K562 (cell line): ENCODE data around the gene CLIC1. TPM values are rescaled to one million over a fixed set of nuclear protein-coding genes. Genes with fewer than 3 reads are reported as not detected.

Experiments
- BDP1 ChIP-seq: IDR thresholded peaks from 3 replicates; pipeline ENCODE4 v1.6.1; 2011; ENCODE audit not compliant: insufficient read length, insufficient read depth
- CEBPG ChIP-seq, 3 experiments: fragments of 200-800 bp in 1 of 3; sonication (Bioruptor generic) in 1 of 3; sonication (generic) in 1 of 3; formaldehyde crosslinking in 1 of 3; IDR thresholded peaks in 2 of 3; conservative IDR thresholded peaks in 1 of 3; 2 replicates each; pipeline versions ENCODE4 v1.6.1 to v1.8.0; 2016 to 2022; ENCODE audit warnings: missing compliant biosample characterization in 2 of 3, missing genetic modification characterization in 2 of 3, mild to moderate bottlenecking in 1 of 3, missing genetic modification reagents in 1 of 3
- ETV1 ChIP-seq: fragments of 450-650 bp; conservative IDR thresholded peaks from 2 replicates; pipeline ENCODE4 v1.6.1; 2016; ENCODE audit warnings: missing genetic modification characterization, control low read depth, low read depth, missing compliant biosample characterization
- GTF2E2 ChIP-seq: fragments of 200-800 bp; sonication (Bioruptor generic); IDR thresholded peaks from 2 replicates; pipeline ENCODE4 v1.6.1; 2016; ENCODE audit warnings: missing genetic modification characterization, missing compliant biosample characterization
- MBD2 ChIP-seq: sonication (generic); IDR thresholded peaks from 2 replicates; pipeline ENCODE4 v1.6.1; 2016; ENCODE audit warnings: low read depth, borderline replicate concordance
- MCM3 ChIP-seq: fragments of 450-650 bp; IDR thresholded peaks from 2 replicates; pipeline ENCODE4 v1.6.1; 2016
- PHF20 ChIP-seq: fragments of 450-650 bp; IDR thresholded peaks from 2 replicates; pipeline ENCODE4 v1.6.1; 2018; ENCODE audit not compliant: partially characterized antibody
- PML ChIP-seq: IDR thresholded peaks from 2 replicates; pipeline ENCODE4 v1.6.1; 2012; ENCODE audit warnings: low read length, inconsistent platforms
- SAP30 ChIP-seq: fragments of 200-600 bp; sonication (generic); IDR thresholded peaks from 2 replicates; pipeline ENCODE4 v1.6.1; 2012; ENCODE audit warnings: borderline replicate concordance, low read depth, mild to moderate bottlenecking, moderate library complexity, low read length, control low read depth, inconsistent platforms; ENCODE audit not compliant: insufficient read depth, poor library complexity, severe bottlenecking
- SMARCE1 ChIP-seq: fragments of 450-650 bp; IDR thresholded peaks from 2 replicates; pipeline ENCODE4 v1.7.1; 2016; ENCODE audit warnings: mild to moderate bottlenecking
- TOE1 ChIP-seq, 2 experiments: fragments of 450-650 bp in 1 of 2; sonication (generic) in 1 of 2; formaldehyde crosslinking in 1 of 2; IDR thresholded peaks; 2 replicates each; pipeline versions ENCODE4 v1.7.1 to v1.8.0; 2016 to 2022; ENCODE audit warnings: borderline replicate concordance in 2 of 2, mild to moderate bottlenecking in 2 of 2, antibody characterized with exemption in 1 of 2, inconsistent platforms in 1 of 2, low read depth in 1 of 2, missing genetic modification reagents in 1 of 2, moderate library complexity in 1 of 2
- XRCC4 ChIP-seq: IDR thresholded peaks from one replicate; pipeline ENCODE4 v1.6.1; 2011; ENCODE audit not compliant: insufficient read depth, insufficient read length; ENCODE audit errors: extremely low read depth
- ZNF140 ChIP-seq: fragments of 250-450 bp; sonication (Bioruptor Pico); IDR thresholded peaks from 2 replicates; pipeline ENCODE4 v1.8.0; 2021; ENCODE audit warnings: moderate library complexity, mild to moderate bottlenecking, inconsistent platforms
- ZNF232 ChIP-seq: sonication (generic); formaldehyde crosslinking; IDR thresholded peaks from 2 replicates; pipeline ENCODE4 v1.8.0; 2022; ENCODE audit warnings: mild to moderate bottlenecking, missing genetic modification reagents
- ZNF324 ChIP-seq: fragments of 250-450 bp; sonication (Bioruptor Pico); IDR thresholded peaks from 2 replicates; pipeline ENCODE4 v1.4.0; 2020; ENCODE audit warnings: mild to moderate bottlenecking
- polyA plus RNA-seq, 8 experiments: library from polyadenylated mRNA; depleted of rRNA in 4 of 8; stranded (reverse) in 5 of 8; unstranded in 3 of 8; fragments of >200 nt; fragmentation: Nextera tagmentation in 2 of 8; fragmentation: Illumina TruSeq in 1 of 8; extraction: Ambion mirVana in 2 of 8; extraction: Trizol in 1 of 8; gene quantifications; 2 replicates each; pipeline versions ENCODE4 v1.2.1 to v1.2.3, GENCODE V29; 2011 to 2014; ENCODE audit warnings: inconsistent platforms in 1 of 8, missing spikeins in 1 of 8
- total RNA-seq, 7 experiments: library from RNA; depleted of rRNA in 6 of 7; stranded (reverse); fragments of >200 nt in 6 of 7; fragmentation: Illumina TruSeq in 2 of 7; extraction: Trizol in 2 of 7; gene quantifications; 2 replicates each; pipeline versions ENCODE4 v1.2.1 to v1.2.3, GENCODE V29; 2011 to 2021; ENCODE audit warnings: low replicate concordance in 1 of 7
- TF ChIP-seq, protein P1 (sequence below), 2 experiments: fragments of 450-650 bp in 1 of 2; sonication (generic) in 1 of 2; formaldehyde crosslinking; conservative IDR thresholded peaks; 2 replicates each; pipeline versions ENCODE4 v1.4.0 to v1.8.1; 2020 to 2022; ENCODE audit warnings: mild to moderate bottlenecking in 1 of 2, missing genetic modification reagents in 1 of 2
- TF ChIP-seq, protein P2 (sequence below): fragments of 250-450 bp; sonication (Bioruptor Pico); IDR thresholded peaks from 2 replicates; pipeline ENCODE4 v1.8.0; 2022; ENCODE audit warnings: moderate library complexity, mild to moderate bottlenecking, inconsistent platforms
- TF ChIP-seq, protein P3 (sequence below): sonication (generic); formaldehyde crosslinking; IDR thresholded peaks from 2 replicates; pipeline ENCODE4 v1.8.0; 2023; ENCODE audit warnings: mild to moderate bottlenecking, missing genetic modification reagents
- TF ChIP-seq, protein P4 (sequence below): fragments of 450-650 bp; conservative IDR thresholded peaks from 2 replicates; pipeline ENCODE4 v1.6.1; 2016; ENCODE audit warnings: missing genetic modification characterization, low read depth, mild to moderate bottlenecking, control low read depth, missing compliant biosample characterization

CLIC1 gene
- total and polyA plus RNA-seq, 9 of the 15 experiments (the other 6 are each of a cell fraction or from before 2014, with no cell fraction given) = 1,267 to 2,419 (median 1,808) TPM

DNA sequence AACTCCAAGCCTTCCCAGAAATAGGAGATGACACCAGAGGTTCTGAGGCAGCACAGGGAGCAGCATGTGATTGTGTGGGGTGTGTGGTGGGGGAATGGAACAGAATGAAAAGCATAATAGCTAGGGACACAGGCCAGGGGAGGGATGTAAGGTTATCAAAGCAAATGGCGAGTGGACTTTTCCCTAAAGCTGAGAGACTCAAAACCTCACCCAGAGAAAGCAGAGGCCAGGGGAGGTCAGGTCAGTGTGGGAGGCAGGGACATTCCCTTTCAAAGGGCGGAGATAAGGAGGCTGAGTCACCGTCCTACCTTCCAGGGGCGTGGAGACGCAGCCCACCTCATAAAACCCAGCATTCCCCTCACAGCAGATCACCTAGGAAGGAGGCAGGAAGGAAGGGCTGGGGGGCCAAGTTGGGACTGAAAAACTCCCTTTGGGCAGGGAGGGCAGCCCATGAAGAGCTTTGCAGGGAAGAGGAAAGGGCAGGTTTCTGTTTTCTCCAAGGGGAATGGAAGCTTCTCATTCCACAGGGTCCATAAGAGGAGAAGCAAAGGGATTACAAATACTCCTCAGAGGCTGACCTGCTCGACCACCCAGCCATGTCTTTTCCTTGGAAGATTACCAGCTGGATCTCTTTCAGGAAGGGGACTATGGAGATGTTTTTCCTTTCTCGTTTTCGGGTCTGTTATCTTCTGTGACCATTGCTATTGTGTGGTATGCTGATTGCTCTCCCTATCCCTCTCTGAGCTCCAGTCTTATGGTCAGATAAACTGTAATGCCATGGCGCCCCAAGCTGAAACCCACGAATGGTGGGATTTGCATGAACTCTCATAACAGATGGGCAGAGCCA is 45.9 kb downstream of the CLIC1 start (continued):
- TF ChIP-seq XRCC4 = no peak
- no peak for TF ChIP-seq ZNF324 (CRISPR knock-in tag)
- no peak for TF ChIP-seq ZNF232 (CRISPR knock-in tag)
- TF ChIP-seq BDP1 = no peak
- TF ChIP-seq MCM3 = no peak
- TF ChIP-seq ZNF140 = no peak
- peak; percentile 67 for TF ChIP-seq PML
- TF ChIP-seq, protein P1, sequence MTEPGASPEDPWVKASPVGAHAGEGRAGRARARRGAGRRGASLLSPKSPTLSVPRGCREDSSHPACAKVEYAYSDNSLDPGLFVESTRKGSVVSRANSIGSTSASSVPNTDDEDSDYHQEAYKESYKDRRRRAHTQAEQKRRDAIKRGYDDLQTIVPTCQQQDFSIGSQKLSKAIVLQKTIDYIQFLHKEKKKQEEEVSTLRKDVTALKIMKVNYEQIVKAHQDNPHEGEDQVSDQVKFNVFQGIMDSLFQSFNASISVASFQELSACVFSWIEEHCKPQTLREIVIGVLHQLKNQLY (CRISPR knock-in tag; conservative IDR thresholded peaks at IDR 0.05) = no peak
- peak; percentile 53 for TF ChIP-seq ETV1 (tag)
- TF ChIP-seq, protein P2, sequence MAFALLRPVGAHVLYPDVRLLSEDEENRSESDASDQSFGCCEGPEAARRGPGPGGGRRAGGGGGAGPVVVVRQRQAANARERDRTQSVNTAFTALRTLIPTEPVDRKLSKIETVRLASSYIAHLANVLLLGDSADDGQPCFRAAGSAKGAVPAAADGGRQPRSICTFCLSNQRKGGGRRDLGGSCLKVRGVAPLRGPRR (CRISPR knock-in tag) = 0 out of 2 replicates have a peak, but pooled peaks have one; percentile 8
- no peak for TF ChIP-seq SAP30
- no peak for TF ChIP-seq CEBPG (CRISPR knock-in tag; IDR thresholded peaks at IDR 0.05)
- no peak for TF ChIP-seq CEBPG (tag; conservative IDR thresholded peaks at IDR 0.05 in 1 of 2, IDR thresholded peaks at IDR 0.05 in 1 of 2)
- peak; percentile 100 for TF ChIP-seq SMARCE1
- no peak for TF ChIP-seq PHF20
- TF ChIP-seq GTF2E2 (tag) = peak; percentile 75; the same call in 1 of the 2 replicates
- TF ChIP-seq, protein P3, sequence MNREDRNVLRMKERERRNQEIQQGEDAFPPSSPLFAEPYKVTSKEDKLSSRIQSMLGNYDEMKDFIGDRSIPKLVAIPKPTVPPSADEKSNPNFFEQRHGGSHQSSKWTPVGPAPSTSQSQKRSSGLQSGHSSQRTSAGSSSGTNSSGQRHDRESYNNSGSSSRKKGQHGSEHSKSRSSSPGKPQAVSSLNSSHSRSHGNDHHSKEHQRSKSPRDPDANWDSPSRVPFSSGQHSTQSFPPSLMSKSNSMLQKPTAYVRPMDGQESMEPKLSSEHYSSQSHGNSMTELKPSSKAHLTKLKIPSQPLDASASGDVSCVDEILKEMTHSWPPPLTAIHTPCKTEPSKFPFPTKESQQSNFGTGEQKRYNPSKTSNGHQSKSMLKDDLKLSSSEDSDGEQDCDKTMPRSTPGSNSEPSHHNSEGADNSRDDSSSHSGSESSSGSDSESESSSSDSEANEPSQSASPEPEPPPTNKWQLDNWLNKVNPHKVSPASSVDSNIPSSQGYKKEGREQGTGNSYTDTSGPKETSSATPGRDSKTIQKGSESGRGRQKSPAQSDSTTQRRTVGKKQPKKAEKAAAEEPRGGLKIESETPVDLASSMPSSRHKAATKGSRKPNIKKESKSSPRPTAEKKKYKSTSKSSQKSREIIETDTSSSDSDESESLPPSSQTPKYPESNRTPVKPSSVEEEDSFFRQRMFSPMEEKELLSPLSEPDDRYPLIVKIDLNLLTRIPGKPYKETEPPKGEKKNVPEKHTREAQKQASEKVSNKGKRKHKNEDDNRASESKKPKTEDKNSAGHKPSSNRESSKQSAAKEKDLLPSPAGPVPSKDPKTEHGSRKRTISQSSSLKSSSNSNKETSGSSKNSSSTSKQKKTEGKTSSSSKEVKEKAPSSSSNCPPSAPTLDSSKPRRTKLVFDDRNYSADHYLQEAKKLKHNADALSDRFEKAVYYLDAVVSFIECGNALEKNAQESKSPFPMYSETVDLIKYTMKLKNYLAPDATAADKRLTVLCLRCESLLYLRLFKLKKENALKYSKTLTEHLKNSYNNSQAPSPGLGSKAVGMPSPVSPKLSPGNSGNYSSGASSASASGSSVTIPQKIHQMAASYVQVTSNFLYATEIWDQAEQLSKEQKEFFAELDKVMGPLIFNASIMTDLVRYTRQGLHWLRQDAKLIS (CRISPR knock-in tag) = 0 out of 2 replicates have a peak, but pooled peaks have one; percentile 79
- peak; percentile 78; the same call in 1 of the 2 replicates for TF ChIP-seq TOE1 (IDR thresholded peaks at IDR 0.05; ENCODE audit: borderline replicate concordance)
- TF ChIP-seq TOE1 (CRISPR knock-in tag; IDR thresholded peaks at IDR 0.05; ENCODE audit: borderline replicate concordance, low read depth) = peak; percentile 58; the same call in 1 of the 2 replicates
- TF ChIP-seq MBD2 = peak; percentile 77
- TF ChIP-seq, protein P4, sequence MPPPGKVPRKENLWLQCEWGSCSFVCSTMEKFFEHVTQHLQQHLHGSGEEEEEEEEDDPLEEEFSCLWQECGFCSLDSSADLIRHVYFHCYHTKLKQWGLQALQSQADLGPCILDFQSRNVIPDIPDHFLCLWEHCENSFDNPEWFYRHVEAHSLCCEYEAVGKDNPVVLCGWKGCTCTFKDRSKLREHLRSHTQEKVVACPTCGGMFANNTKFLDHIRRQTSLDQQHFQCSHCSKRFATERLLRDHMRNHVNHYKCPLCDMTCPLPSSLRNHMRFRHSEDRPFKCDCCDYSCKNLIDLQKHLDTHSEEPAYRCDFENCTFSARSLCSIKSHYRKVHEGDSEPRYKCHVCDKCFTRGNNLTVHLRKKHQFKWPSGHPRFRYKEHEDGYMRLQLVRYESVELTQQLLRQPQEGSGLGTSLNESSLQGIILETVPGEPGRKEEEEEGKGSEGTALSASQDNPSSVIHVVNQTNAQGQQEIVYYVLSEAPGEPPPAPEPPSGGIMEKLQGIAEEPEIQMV = no peak
